H1 (cell line): ENCODE data around the gene NHLRC2.

ENCODE experiments used
- BCL11A ChIP-seq, 2 experiments: IDR thresholded peaks; one replicate each; pipeline ENCODE4 v1.6.1; 2011; ENCODE audit warnings: low read depth in 2 of 2, low read length in 2 of 2, mild to moderate bottlenecking in 2 of 2
- CBX5 ChIP-seq: fragments of 300-800, 300-1000 bp; sonication (generic); IDR thresholded peaks from 2 replicates; pipeline ENCODE4 v1.7.1; 2016; ENCODE audit warnings: antibody characterized with exemption, low read length, low read depth
- CHD2 ChIP-seq: IDR thresholded peaks from 2 replicates; pipeline ENCODE4 v1.6.1; 2012; ENCODE audit warnings: low read length, improper control_type of control experiment
- EGR1 ChIP-seq: IDR thresholded peaks from 2 replicates; pipeline ENCODE4 v1.6.1; 2011; ENCODE audit warnings: low read depth, low read length, borderline replicate concordance
- EP300 ChIP-seq, 2 experiments: IDR thresholded peaks; 1 replicate in 1 of 2; 2 replicates in 1 of 2; pipeline ENCODE4 v1.6.1; 2011 to 2012; ENCODE audit warnings: low read depth in 2 of 2, low read length in 2 of 2, mild to moderate bottlenecking in 2 of 2, borderline replicate concordance in 1 of 2, inconsistent platforms in 1 of 2, moderate library complexity in 1 of 2
- FOSL1 ChIP-seq: IDR thresholded peaks from 2 replicates; pipeline ENCODE4 v1.6.1; 2011; ENCODE audit warnings: mild to moderate bottlenecking, low read depth, low read length, moderate library complexity; ENCODE audit not compliant: insufficient read depth
- GABPA ChIP-seq: IDR thresholded peaks from 2 replicates; pipeline ENCODE4 v1.6.1; 2011; ENCODE audit warnings: mild to moderate bottlenecking, low read length, moderate library complexity, borderline replicate concordance; ENCODE audit not compliant: insufficient read depth
- JUND ChIP-seq: IDR thresholded peaks from 2 replicates; pipeline ENCODE4 v1.6.1; 2011; ENCODE audit warnings: mild to moderate bottlenecking, improper control_type of control experiment, low read length
- RNF2 ChIP-seq: fragments of 200-900, 300-1000 bp; sonication (generic); IDR thresholded peaks from 2 replicates; pipeline ENCODE4 v1.7.1; 2016; ENCODE audit warnings: borderline replicate concordance, low read depth, mild to moderate bottlenecking, antibody characterized with exemption, low read length; ENCODE audit not compliant: poor library complexity, severe bottlenecking; ENCODE audit errors: missing control alignments
- TF ChIP-seq, protein P1 (sequence below), 3 experiments: IDR thresholded peaks; 1 replicate in 2 of 3; 2 replicates in 1 of 3; pipeline versions ENCODE4 v1.5.1 to v1.6.1; 2011; ENCODE audit warnings: low read length in 3 of 3, mild to moderate bottlenecking in 3 of 3, inconsistent platforms in 2 of 3, low read depth in 1 of 3, moderate library complexity in 1 of 3; ENCODE audit not compliant: insufficient read depth in 1 of 3; ENCODE audit errors: control extremely low read depth in 1 of 3
- TF ChIP-seq, protein P2 (sequence below): IDR thresholded peaks from 2 replicates; pipeline ENCODE4 v1.6.1; 2012; ENCODE audit warnings: inconsistent platforms
- TF ChIP-seq, protein P3 (sequence below): IDR thresholded peaks from 2 replicates; pipeline ENCODE4 v1.6.1; 2012; ENCODE audit warnings: inconsistent platforms

DNA sequence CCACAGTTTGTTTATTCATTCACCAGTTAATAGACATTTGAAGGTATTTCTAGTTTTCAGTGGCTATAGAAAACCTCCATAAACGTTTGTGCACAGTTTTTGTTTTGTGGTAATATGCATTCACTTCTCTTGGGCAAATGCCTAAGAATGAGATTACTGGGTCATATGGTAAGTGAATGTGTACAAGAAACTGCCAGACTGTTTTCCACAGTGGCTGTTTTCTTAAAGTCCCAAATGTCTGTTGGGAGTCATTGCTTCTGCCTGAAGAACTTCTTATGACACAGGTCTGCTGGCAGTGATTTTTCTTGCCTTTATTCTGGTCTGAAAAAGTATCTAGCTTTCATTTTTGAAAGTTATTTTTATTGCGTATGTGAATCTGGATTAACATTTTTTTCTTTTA is 35.5 kb downstream of the NHLRC2 start:
- TF ChIP-seq EP300 (IDR thresholded peaks at IDR 0.05; ENCODE audit: borderline replicate concordance in 1 of 2, low read depth in 2 of 2, low read length in 2 of 2) (no peak), RNF2 (no peak), BCL11A (IDR thresholded peaks at IDR 0.05; ENCODE audit: low read depth in 2 of 2, low read length in 2 of 2) (no peak), FOSL1 (no peak), JUND (no peak), CHD2 (no peak), EGR1 (no peak), GABPA (no peak), CBX5 (no peak)
- TF ChIP-seq, protein P1, sequence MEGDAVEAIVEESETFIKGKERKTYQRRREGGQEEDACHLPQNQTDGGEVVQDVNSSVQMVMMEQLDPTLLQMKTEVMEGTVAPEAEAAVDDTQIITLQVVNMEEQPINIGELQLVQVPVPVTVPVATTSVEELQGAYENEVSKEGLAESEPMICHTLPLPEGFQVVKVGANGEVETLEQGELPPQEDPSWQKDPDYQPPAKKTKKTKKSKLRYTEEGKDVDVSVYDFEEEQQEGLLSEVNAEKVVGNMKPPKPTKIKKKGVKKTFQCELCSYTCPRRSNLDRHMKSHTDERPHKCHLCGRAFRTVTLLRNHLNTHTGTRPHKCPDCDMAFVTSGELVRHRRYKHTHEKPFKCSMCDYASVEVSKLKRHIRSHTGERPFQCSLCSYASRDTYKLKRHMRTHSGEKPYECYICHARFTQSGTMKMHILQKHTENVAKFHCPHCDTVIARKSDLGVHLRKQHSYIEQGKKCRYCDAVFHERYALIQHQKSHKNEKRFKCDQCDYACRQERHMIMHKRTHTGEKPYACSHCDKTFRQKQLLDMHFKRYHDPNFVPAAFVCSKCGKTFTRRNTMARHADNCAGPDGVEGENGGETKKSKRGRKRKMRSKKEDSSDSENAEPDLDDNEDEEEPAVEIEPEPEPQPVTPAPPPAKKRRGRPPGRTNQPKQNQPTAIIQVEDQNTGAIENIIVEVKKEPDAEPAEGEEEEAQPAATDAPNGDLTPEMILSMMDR (IDR thresholded peaks at IDR 0.05; ENCODE audit: control extremely low read depth in 1 of 3, insufficient read depth in 1 of 3, low read depth in 1 of 3, low read length in 3 of 3) = no peak
- TF ChIP-seq, protein P2, sequence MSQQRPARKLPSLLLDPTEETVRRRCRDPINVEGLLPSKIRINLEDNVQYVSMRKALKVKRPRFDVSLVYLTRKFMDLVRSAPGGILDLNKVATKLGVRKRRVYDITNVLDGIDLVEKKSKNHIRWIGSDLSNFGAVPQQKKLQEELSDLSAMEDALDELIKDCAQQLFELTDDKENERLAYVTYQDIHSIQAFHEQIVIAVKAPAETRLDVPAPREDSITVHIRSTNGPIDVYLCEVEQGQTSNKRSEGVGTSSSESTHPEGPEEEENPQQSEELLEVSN = no peak
- TF ChIP-seq, protein P3, sequence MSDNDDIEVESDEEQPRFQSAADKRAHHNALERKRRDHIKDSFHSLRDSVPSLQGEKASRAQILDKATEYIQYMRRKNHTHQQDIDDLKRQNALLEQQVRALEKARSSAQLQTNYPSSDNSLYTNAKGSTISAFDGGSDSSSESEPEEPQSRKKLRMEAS = no peak
